Upper lobe of left lung (tissue), 4 donors: Measurements from ENCODE around the gene BCL10.

ENCODE experiments used
- CTCF ChIP-seq, 6 experiments: fragments of 450-650 bp in 4 of 6; fragments of 200-600 bp in 2 of 6; sonication (generic) in 2 of 6; IDR thresholded peaks; one replicate each; pipeline ENCODE4 v1.5.1; 2016 to 2019; ENCODE audit warnings: antibody characterized with exemption in 6 of 6
- POLR2A ChIP-seq, 4 donors: fragments of 450-650 bp; IDR thresholded peaks; one replicate each; pipeline ENCODE4 v1.5.1; 2016 to 2017; ENCODE audit warnings: antibody characterized with exemption in 4 of 4, mild to moderate bottlenecking in 2 of 4

DNA sequence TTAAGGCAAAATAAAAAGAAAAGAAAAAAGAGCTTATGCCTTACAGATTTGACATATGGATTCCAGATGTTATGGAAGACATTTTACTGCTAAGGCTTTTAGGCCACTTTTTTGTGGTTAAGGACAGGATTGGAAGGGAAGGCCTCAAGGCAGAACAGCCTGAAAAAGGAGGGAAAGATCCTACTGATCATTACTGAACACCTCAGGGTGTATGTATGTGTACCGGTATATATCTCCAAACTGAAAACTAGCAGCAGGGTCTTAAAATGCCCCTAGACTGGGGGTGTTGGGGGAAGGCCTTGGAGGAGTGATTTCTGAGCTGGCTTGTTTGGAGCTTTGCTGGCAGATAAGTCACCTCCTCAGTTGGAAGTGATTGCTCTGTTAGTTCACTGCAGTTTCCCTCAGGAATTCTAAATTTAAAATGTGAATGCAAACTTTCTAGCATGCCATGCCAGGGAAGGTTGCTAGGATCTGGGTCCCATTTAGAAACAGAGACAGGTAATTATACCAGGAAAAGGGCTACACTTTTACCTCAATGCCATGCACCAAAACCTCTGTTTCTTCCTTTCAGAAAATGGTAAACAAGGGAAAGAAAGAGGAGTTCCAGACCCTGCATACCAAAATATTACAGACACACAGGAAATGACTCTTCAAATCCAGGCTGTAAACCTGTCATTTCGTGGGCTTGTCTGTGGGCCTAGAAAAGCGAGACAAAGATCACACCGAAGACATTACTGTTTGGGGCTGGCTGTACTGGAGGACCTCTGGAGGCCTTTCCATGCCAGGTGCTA lies 32.0 kb downstream of the BCL10 start:
- TF ChIP-seq CTCF (IDR thresholded peaks at IDR 0.05) (no peak), POLR2A (IDR thresholded peaks at IDR 0.05) (no peak)
